Retinal pigment epithelial cell (primary cell): ENCODE data around the gene ACMSD.
"Not testable (repeated sequence)": the region's sequence is repeated elsewhere in the genome, so short reads cannot be mapped to it uniquely, and the experiment has no call there.

Experiments used
- DNase-seq: peaks from one replicate; pipeline ENCODE4 v3.0.0-alpha.2; 2010; ENCODE audit warnings: low read depth
- H3K4me3 ChIP-seq: 2 replicates; pipeline ENCODE4 v1.5.1; 2011; ENCODE audit warnings: mild to moderate bottlenecking, low read length, control low read depth, moderate library complexity
- CTCF ChIP-seq: conservative IDR thresholded peaks from 2 replicates; pipeline ENCODE4 v1.5.1; 2011; ENCODE audit warnings: low read depth, low read length, control low read depth, inconsistent platforms

ACMSD gene

GRCh38 chr2:134846213-134846612, 7.8 kb downstream of the ACMSD start:
- no peak overlapping the region for H3K4me3 ChIP-seq
- no peak for TF ChIP-seq CTCF
- no peak for DNase-seq

- DNase-seq, H3K4me3 ChIP-seq: not testable (repeated sequence)
These were observed 9.2 kb downstream of the ACMSD start for GRCh38 chr2:134847582-134847981.

- H3K4me3 ChIP-seq, result no peak overlapping the region
- no peak for TF ChIP-seq CTCF
- DNase-seq, result no peak
These were observed 14.1 kb downstream of the ACMSD start for GRCh38 chr2:134852518-134852917.

GRCh38 chr2:134855709-134856108, 17.3 kb downstream of the ACMSD start:
- no peak for DNase-seq
- no peak overlapping the region for H3K4me3 ChIP-seq
- TF ChIP-seq CTCF, result no peak

- DNase-seq, result no peak
- no peak for TF ChIP-seq CTCF
- no peak overlapping the region for H3K4me3 ChIP-seq
These were observed 19.8 kb downstream of the ACMSD start for GRCh38 chr2:134858245-134858644.

- no peak for DNase-seq
- no peak overlapping the region for H3K4me3 ChIP-seq
- no peak for TF ChIP-seq CTCF
These were observed 22.8 kb downstream of the ACMSD start for GRCh38 chr2:134861173-134861572.

GRCh38 chr2:134862069-134862468, 23.7 kb downstream of the ACMSD start:
- no peak overlapping the region for H3K4me3 ChIP-seq
- DNase-seq, result no peak
- TF ChIP-seq CTCF, result no peak

GRCh38 chr2:134862674-134863073, 24.3 kb downstream of the ACMSD start:
- DNase-seq, result no peak
- H3K4me3 ChIP-seq, result no peak overlapping the region
- TF ChIP-seq CTCF, result no peak
